RWPE1 (cell line): Measurements from ENCODE around the gene CLPTM1.

Source experiments
- CTCF ChIA-PET: fragments of 350-600 bp; sonication (Branson Sonifier 250); formaldehyde crosslinking; extraction: SDS; loops from one replicate; lab custom pipeline; 2021; lab: Yijun Ruan, JAX
- POLR2A ChIA-PET: fragments of 400-600 bp; formaldehyde crosslinking; extraction: SDS; loops from one replicate; lab custom pipeline; 2020; ENCODE audit warnings: antibody characterized with exemption; ENCODE audit not compliant: low non-redundant PET; lab: Yijun Ruan, JAX
- DNase-seq: peaks from one replicate; pipeline ENCODE4 v3.0.0; 2012; ENCODE audit warnings: low spot score
- H3K27ac ChIP-seq: fragments of 450-650 bp; 2 replicates; pipeline ENCODE4 v1.5.1; 2017
- TF ChIP-seq, protein P1 (sequence below): fragments of 450-650 bp; conservative IDR thresholded peaks from 2 replicates; pipeline ENCODE4 v1.5.1; 2017; ENCODE audit warnings: low read depth, mild to moderate bottlenecking

The CLPTM1 gene

DNA sequence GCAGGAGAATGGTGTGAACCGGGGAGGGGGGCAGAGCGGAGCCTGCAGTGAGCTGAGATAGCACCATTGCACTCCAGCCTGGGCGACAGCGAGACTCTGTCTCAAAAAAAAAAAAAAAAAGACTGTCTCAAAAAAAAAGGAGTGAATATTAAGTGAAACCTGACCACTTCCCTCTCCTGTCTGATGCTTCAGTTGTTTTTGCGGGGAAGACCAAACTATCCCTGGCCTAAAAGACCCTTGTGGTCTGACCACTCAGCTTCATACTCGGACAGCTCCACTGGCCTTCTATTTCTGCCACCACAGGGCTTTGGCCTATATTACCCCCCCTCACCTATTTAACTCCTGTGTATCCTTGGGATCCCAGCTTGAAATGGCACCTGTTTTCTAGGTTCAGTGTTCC is 85.9 kb downstream of the CLPTM1 start:
- H3K27ac ChIP-seq = no peak overlapping the region
- POLR2A ChIA-PET = interaction anchor here (0.8 to 1.0 kb wide), 2 partner anchors 27 to 40 kb away, joined by 3 to 4 read pairs; partner anchors contain the start of gene RELB
- TF ChIP-seq, protein P1, sequence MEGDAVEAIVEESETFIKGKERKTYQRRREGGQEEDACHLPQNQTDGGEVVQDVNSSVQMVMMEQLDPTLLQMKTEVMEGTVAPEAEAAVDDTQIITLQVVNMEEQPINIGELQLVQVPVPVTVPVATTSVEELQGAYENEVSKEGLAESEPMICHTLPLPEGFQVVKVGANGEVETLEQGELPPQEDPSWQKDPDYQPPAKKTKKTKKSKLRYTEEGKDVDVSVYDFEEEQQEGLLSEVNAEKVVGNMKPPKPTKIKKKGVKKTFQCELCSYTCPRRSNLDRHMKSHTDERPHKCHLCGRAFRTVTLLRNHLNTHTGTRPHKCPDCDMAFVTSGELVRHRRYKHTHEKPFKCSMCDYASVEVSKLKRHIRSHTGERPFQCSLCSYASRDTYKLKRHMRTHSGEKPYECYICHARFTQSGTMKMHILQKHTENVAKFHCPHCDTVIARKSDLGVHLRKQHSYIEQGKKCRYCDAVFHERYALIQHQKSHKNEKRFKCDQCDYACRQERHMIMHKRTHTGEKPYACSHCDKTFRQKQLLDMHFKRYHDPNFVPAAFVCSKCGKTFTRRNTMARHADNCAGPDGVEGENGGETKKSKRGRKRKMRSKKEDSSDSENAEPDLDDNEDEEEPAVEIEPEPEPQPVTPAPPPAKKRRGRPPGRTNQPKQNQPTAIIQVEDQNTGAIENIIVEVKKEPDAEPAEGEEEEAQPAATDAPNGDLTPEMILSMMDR = no peak
- DNase-seq = no peak
- CTCF ChIA-PET = interaction anchor here (0.5 kb wide), 1 partner anchor 119 kb away, joined by 4 read pairs; no protein-coding TSS in a partner anchor
